Measurements from ENCODE around the gene C19orf47.
A peak's percentile ranks its signal among the peaks of the same experiment; 100 is the strongest.

Gene C19orf47

DNA sequence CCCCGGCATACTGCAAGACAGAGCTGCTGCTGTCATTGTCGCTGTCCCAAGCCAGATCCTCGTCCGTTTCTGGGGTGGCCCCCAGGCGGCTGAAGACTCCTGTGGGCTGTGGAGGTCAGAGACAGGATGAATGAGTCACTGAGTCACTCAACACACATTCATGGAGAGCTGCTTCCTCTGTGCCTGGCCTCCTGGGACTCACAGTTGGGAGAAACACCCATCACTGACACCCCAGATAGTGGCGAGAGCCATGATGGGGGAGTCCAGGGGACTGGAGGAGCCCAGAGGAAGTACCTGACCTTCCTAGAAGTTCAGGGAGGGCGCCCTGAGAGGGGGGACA is 26.0 kb downstream of the C19orf47 start:
- FAIRE-seq (no peak), DNase-seq (ENCODE audit: insufficient read length) (no peak)
- no peak for TF ChIP-seq TAF1 (IDR thresholded peaks at IDR 0.05; ENCODE audit: borderline replicate concordance, low read depth, low read length)
- no peak for TF ChIP-seq POLR2A (IDR thresholded peaks at IDR 0.05; ENCODE audit: low read depth, low read length)
- TF ChIP-seq POLR2AphosphoS5 (IDR thresholded peaks at IDR 0.05; ENCODE audit: low read depth, low read length): no peak

DNA sequence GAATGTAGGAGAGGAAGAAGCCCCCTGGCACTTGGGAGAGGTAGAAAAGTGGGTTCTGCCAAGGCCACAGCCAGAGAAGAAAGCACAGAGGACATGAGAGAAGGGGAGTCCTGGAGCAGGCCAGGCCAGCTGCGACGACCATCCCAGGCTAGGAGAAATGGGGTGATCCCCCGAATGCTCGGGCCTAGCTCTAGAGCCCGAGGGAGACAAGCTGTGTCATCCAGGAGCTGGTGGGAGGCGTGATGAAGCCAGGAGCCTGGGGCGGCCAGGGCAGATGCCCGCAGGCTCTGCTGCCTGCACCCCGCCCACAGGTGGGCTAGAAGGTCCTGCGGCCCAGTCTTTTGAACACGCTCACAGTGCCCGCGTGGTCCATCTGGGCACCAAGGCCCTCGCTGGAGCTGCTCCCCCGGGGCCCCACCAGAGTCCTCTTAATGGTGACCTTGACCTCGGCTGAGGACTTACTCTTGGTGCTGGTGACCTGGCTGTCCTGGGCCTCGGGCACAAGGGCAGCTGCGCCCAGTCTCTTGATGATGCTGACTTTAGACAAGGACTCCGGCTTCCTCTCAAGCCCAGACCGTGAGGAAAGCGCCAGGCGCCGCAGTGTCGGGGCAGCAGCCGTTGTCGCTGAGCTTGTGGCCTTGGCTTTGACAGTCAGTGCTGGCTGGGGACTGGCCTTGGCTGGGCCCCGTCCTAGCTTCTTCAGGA is 26.5 kb downstream of the C19orf47 start:
- TF ChIP-seq POLR2A (IDR thresholded peaks at IDR 0.05; ENCODE audit: low read depth, low read length) (no peak), POLR2AphosphoS5 (IDR thresholded peaks at IDR 0.05; ENCODE audit: low read depth, low read length) (no peak), TAF1 (IDR thresholded peaks at IDR 0.05; ENCODE audit: borderline replicate concordance, low read depth, low read length) (no peak)
- FAIRE-seq (no peak), DNase-seq (ENCODE audit: insufficient read length) (no peak)

DNA sequence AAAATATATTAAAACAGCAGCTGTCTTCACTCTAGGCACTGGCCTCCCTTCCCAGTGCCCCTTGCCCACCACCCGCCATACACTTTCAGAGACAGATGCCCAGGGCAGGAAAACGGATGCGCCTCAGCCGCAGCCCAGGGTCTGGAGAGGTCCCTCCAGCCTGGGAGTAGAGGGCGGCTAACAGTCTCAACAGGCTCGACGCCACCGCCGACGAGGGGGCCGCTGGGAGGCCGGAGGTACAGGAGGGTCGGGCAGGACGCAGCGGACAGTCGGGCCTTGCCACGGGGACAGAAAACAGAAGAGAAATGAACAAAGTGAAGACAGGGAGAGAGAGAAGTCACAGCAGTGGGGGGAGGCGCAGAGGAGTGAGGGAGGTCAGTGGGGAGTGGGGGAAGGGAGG is 27.1 kb downstream of the C19orf47 start:
- no peak for FAIRE-seq

DNA sequence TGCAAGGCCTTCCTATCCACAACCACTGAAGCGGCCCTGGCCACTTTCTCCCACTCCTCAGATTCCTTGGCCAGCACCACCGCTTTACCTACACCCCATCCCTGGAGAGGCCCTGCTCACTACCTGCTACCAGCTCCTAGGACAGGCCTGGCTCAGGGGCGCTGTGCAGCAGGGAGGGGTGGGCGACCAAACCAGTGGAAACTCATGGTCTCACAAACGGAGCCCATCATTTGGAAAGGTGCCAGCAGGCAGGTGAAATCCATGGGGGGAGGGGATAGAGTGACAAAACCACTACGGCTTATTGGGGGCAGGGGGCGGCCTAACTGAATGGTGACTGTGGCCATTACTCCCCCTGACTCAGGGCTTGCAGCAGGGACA is 27.6 kb downstream of the C19orf47 start:
- FAIRE-seq: no peak
- TF ChIP-seq POLR2AphosphoS5 (IDR thresholded peaks at IDR 0.05; ENCODE audit: low read depth, low read length) (no peak), TAF1 (IDR thresholded peaks at IDR 0.05; ENCODE audit: borderline replicate concordance, low read depth, low read length) (no peak), POLR2A (IDR thresholded peaks at IDR 0.05; ENCODE audit: low read depth, low read length) (no peak)

More for the DNA sequence above, 27.1 kb downstream of the C19orf47 start:
- DNase-seq (ENCODE audit: insufficient read length): no peak
- TF ChIP-seq POLR2AphosphoS5 (IDR thresholded peaks at IDR 0.05; ENCODE audit: low read depth, low read length) (no peak), TAF1 (IDR thresholded peaks at IDR 0.05; ENCODE audit: borderline replicate concordance, low read depth, low read length) (no peak), POLR2A (IDR thresholded peaks at IDR 0.05; ENCODE audit: low read depth, low read length) (no peak)

DNA sequence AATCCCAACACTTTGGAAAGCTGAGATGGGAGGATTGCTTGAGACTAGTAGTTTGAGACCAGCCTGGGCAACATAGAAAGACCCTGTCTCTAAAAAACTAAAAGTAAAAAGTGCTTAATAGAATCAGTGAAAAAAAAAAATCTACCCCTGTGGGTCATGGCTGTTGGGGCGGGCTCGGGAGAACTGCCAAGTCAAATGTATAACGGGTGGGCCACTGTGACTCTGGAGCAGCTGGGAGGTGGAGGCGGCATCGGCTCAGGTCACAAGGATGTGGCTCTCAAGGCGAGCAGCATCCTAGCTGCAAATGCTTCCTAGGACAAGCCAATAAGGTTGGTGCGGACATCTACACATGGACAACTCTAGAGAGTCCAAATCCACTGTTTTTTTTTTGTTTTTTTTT is 30.9 kb downstream of the C19orf47 start:
- DNase-seq (ENCODE audit: insufficient read length) (no peak), FAIRE-seq (no peak)
- TF ChIP-seq TAF1 (IDR thresholded peaks at IDR 0.05; ENCODE audit: borderline replicate concordance, low read depth, low read length) (no peak), POLR2AphosphoS5 (IDR thresholded peaks at IDR 0.05; ENCODE audit: low read depth, low read length) (no peak), POLR2A (IDR thresholded peaks at IDR 0.05; ENCODE audit: low read depth, low read length) (no peak)

More for the DNA sequence above, 27.6 kb downstream of the C19orf47 start:
- no peak for DNase-seq (ENCODE audit: insufficient read length)

DNA sequence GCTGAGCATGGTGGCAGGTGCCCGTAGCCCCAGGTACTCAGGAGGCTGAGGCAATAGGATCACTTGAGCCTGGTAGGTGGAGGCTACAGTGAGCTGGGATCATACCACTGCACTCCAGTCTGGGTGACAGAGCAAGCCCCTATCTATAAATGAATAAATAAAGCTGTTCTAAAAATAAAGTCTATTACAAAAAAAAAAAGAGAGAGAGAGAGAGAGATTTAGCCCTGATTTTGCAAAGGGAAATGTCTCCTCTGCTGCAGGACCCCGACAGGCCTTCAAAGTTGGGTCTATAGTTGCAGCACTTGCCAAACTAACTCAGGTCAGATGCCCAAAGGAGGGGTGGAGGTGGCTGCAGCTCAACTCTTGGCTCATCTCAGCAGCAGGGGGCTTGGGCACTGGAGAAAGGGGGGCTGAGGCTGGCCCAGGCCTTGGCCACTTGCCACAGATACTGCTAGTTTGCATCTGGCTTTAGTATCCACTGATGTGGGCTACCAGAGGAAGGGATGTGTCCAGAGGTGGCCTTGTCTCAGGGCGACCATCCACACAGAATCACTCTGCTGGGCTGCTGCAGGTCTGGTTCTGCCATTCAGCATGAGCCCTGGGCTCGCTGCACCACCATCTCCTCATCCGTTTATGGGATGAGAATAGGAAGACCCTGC is 32.3 kb downstream of the C19orf47 start:
- TF ChIP-seq POLR2AphosphoS5 (IDR thresholded peaks at IDR 0.05; ENCODE audit: low read depth, low read length): no peak
- TF ChIP-seq TAF1 (IDR thresholded peaks at IDR 0.05; ENCODE audit: borderline replicate concordance, low read depth, low read length): no peak
- TF ChIP-seq POLR2A (IDR thresholded peaks at IDR 0.05; ENCODE audit: low read depth, low read length): no peak
- FAIRE-seq (no peak), DNase-seq (ENCODE audit: insufficient read length) (no peak)

DNA sequence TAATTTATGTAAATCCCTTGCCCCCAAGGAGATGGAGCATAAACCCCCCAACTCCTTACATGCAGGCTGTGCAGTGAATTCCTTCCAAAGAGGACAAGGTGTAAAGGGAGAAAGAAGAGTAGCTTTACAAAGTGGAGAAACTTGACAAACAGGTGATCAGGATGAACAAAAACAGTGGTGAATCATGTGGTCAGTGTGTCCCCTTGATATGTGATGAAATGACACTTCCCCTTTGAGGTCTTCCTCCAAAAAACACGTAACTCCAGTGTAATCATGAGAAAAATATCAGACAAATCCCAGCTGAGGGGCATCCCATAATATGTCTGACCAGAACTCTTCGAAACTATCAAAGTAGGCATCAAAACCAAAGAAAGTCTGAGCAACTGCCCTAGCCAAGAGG is 33.5 kb downstream of the C19orf47 start:
- FAIRE-seq (no peak), DNase-seq (ENCODE audit: insufficient read length) (no peak)
- TF ChIP-seq TAF1 (IDR thresholded peaks at IDR 0.05; ENCODE audit: borderline replicate concordance, low read depth, low read length) (no peak), POLR2A (IDR thresholded peaks at IDR 0.05; ENCODE audit: low read depth, low read length) (no peak), POLR2AphosphoS5 (IDR thresholded peaks at IDR 0.05; ENCODE audit: low read depth, low read length) (no peak)

DNA sequence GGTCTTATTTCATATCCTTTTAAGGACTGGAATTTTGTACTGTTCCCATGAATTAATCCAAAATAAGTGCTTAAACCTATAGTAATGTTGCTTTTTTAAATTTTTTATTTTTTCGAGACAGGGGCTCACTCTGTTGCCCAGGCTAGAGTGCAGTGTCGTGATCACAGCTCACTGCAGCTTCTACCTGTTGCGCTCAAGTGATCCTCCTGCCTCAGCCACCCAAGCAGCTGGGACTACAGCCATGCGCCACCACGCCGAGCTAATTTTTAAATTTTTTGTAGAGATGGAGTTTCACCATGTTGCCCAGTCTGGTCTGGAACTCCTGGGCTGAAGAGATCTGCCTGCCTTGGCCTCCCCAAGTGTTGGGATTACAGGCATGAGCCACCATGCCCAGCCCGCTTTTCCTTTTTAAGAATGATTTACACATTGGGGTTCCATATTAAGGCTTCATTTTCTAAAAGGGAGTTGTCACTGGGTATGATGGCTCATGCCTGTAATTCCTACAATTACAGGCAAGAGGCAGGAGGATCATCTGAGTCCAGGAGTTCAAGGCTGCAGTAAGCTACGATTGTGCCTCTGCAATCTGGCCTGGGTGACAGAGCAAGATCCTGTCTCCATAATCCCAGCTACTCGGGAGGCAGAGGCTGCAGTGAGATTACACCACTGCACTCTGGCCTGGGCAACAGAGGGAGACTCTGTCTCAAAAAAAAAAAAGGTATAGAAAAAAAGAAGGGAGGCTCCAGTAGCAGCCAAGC is 34.8 kb downstream of the C19orf47 start:
- DNase-seq (ENCODE audit: insufficient read length) (no peak), FAIRE-seq (no peak)
- TF ChIP-seq POLR2AphosphoS5 (IDR thresholded peaks at IDR 0.05; ENCODE audit: low read depth, low read length): no peak
- no peak for TF ChIP-seq TAF1 (IDR thresholded peaks at IDR 0.05; ENCODE audit: borderline replicate concordance, low read depth, low read length)
- TF ChIP-seq POLR2A (IDR thresholded peaks at IDR 0.05; ENCODE audit: low read depth, low read length): no peak

DNA sequence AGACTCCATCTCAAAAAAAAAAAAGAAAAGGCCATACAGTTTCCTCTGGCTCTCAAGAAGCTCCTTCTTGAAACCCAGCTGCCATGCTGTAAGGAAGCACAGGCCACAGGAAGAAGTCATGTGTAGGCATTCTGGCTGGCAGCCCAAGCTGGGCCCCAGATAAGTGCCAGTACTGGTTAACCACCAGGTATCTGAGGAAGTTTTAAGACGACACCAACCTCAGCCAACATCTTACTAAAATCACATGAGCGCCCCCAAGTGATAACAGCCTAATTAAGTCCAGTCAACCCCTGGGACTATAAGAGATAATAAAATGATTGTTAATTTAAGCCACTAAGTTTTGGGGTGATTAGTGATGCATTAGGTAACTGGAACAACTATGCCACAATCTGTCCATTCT is 35.7 kb downstream of the C19orf47 start:
- FAIRE-seq: no peak
- DNase-seq (ENCODE audit: insufficient read length): no peak

DNA sequence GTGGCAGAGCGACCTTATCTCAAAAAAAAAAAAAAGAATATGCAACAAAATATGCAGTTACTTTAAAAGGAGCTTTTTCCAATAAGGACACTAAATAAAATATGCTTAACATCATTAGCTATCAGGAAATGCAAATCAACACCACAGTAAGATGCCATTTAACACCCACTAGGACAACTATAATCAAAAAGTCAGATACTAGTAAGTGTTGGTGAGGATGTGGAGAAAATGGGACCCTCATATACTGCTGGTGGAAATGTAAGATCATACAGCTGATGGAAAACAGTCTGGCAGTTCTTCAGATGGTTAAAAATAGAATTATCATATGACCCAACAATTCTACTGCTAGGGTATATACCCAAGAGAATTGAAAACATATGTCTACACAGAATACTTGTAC is 38.5 kb downstream of the C19orf47 start:
- no peak for DNase-seq (ENCODE audit: insufficient read length)
- no peak for FAIRE-seq
- TF ChIP-seq POLR2AphosphoS5 (IDR thresholded peaks at IDR 0.05; ENCODE audit: low read depth, low read length): no peak
- TF ChIP-seq POLR2A (IDR thresholded peaks at IDR 0.05; ENCODE audit: low read depth, low read length): no peak
- TF ChIP-seq TAF1 (IDR thresholded peaks at IDR 0.05; ENCODE audit: borderline replicate concordance, low read depth, low read length): no peak

More for the DNA sequence above, 35.7 kb downstream of the C19orf47 start:
- no peak for TF ChIP-seq TAF1 (IDR thresholded peaks at IDR 0.05; ENCODE audit: borderline replicate concordance, low read depth, low read length)
- TF ChIP-seq POLR2A (IDR thresholded peaks at IDR 0.05; ENCODE audit: low read depth, low read length): no peak
- TF ChIP-seq POLR2AphosphoS5 (IDR thresholded peaks at IDR 0.05; ENCODE audit: low read depth, low read length): no peak

DNA sequence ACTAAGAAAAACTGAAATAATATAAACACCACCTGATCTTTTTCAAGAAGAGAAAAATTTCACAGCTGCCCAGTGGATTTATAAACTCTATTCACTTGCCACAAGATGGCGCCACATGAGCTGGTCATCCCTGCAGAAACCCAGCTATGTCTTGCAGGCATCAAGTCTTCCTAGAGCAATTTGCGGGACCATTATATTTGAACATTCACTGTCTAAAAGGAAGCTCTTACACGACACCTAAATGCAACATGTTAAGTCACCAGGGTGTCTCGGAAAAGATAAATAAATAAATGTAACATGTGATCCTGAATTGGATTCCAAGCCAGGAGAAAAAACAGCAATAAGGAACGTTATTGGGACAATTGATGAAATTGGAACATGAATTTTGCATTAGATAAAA is 42.8 kb downstream of the C19orf47 start:
- no peak for TF ChIP-seq TAF1 (IDR thresholded peaks at IDR 0.05; ENCODE audit: borderline replicate concordance, low read depth, low read length)
- no peak for TF ChIP-seq POLR2AphosphoS5 (IDR thresholded peaks at IDR 0.05; ENCODE audit: low read depth, low read length)
- TF ChIP-seq POLR2A (IDR thresholded peaks at IDR 0.05; ENCODE audit: low read depth, low read length): no peak
- FAIRE-seq (peak; percentile 78), DNase-seq (ENCODE audit: insufficient read length) (peak; percentile 73)
